ENCODE data around the gene LRATD1.
"Not testable (repeated sequence)": the region's sequence is repeated elsewhere in the genome, so short reads cannot be mapped to it uniquely, and the experiment has no call there.

Gene LRATD1, protein sequence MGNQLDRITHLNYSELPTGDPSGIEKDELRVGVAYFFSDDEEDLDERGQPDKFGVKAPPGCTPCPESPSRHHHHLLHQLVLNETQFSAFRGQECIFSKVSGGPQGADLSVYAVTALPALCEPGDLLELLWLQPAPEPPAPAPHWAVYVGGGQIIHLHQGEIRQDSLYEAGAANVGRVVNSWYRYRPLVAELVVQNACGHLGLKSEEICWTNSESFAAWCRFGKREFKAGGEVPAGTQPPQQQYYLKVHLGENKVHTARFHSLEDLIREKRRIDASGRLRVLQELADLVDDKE

DNA sequence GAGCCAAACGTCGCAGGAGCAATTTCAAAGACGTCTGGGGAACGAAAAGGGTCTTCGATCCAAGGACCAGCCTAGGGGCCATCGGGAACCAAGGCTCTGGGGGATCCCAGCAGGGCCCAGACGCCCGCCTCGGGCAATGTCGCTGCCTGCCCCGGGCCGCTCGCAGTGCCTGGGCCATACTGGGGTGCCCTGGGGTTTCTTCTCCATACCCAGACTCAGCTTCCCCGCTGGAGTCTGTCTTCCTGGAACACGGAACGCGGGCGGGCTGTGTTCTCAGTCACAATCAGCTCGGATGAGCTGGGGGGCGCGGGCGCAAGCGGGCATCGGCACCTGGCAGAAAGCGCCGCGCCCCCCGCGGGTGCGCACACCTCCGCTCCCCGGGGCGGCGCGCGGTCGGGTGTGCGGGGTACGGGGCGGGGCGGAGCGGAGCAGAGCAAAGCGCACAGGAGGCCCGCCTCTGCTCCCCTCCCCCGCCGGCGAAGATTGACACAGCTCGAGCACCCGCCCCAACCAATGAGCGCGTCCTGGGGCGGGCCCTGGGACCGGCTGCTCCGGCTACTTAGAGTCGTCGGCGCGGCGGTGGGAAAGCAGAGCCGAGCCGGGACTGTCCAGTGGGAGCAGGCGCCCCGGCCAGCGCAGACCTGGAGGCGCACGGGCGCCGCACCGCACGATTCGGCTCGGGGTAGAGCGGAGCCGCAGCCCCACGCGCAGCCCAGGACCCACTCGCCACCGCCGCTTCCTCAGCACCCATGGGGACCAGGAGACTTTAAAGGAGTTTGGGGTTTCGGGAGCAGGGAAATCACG lies at the start of gene LRATD1:
Gene LRATD1 (plus strand): TSS at position 585 of the 804 bp plus-strand sequence. CDS start 1,263 bp downstream, outside the sequence.
- DNase-seq: peak; percentile 82 to 84

DNA sequence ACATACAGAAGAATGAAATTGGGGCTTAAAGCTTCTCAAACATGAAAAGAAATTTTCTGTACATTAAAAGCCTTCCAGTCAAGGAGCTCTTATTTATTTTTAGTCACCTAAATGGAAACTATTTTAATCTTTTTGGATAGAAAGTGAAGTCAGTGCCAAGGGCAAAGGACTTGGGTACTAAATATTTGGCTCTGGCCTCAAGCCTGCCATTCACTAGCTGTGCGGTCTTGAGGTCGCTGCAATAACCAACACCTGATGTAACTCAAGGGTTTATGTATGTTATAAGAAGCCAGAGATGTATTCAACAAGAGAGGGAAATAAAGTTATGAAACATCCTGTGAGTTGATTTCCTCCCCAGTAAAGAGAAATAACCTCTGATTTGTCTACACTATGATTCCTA lies 49.5 kb upstream of the LRATD1 start:
- DNase-seq: no peak

DNA sequence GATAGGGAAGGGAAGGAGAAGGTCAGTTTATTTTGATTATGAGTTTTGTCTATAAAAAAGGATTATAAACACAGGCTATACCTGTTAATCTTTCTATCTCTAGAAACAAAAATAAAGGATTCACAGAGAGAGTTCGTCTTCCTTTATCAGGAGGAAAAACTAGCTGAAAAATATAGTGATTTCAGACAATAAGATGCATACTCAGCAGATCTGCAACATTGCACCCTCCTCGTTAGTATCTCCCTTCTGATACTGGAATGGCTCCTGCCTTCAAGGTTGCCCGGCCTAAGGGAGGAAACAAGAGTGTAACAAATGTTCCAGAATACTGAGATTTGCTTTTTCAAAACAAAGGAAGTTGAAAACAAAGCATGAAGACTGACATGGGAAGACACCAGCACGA lies 48.7 kb upstream of the LRATD1 start:
- no peak for DNase-seq

DNA sequence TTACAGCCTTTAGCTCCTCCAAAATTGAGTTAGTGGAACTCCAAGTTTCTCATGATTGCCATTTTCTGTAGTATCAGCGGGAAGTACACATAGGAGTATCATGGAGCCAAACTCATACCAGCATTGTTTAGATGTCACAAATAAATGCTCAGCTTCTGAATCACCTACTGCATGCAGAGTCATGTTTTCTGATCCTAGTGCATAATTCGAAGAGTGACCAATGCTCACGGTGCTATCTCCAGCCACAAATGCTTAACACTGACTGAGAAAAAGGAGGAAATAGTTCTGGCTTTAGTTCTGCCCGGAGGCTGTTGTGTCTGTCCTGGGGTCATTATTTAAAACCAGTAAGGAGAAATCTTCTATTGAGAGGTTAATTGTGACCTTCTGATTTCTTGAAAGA lies 45.4 kb upstream of the LRATD1 start:
- no peak for DNase-seq

DNA sequence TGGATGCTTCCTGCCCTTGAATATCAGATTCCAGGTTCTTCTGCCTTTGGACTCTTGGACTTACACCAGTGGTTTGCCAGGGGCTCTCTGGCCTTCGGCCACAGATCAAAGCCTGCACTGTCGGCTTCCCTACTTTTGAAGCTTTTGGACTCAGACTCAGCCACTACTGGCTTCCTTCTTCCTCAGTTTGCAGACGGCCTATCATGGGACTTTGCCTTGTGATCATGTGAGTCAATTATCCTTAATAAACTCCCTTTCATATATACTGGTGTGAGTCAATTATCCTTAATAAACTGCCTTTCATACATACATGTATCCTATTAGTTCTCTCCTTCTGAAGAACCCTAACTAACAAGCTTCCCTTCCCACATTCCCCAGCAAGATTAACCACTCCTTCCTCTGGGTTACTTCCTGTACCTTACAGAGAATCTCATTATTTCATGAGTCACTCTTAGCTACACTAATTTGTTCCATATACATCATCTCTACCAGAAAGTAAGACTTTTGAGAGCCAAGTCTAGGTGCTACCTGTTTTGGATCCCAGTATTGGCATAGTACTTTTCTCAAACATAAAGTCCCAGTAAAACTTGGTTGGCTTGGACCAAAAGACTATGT lies 31.3 kb upstream of the LRATD1 start:
- no peak for DNase-seq

DNA sequence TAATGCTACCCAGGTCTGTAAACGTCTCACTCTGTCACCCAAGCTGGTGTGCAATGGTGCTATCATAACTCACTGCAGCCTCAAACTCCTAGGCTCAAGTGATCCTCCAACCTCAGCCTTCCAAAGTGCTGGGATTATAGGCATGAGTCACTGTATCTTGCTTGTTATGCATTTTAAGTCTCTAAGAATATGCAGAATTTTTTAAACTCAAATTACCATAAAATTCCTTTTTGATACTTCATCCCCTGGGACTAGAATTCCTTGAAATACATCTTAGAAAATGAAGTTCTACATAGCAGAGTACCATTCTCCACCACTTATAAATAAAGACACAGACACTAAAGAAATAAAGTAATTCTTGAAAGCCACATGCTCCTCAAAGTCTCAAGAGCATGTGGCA lies 30.2 kb upstream of the LRATD1 start:
- no peak for DNase-seq

DNA sequence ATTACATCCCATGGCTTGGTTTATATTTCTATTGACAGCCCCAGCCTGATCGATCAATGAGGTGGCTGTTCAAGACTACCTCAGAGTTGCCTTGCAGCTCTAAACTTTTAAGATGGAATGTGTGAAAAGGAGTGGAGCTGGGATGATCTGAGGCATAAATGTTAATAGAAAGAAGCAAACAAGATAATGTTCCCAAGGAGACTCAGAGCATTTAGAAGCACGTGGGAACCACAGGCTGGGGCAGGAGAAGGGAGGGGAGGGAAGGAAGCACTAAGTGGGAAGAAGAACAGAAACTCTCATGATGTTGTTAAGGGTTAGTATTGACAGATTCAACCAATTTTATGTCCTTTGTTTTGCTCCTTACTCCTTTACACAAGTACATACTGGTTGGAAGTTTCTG lies 28.8 kb upstream of the LRATD1 start:
- DNase-seq: no peak

DNA sequence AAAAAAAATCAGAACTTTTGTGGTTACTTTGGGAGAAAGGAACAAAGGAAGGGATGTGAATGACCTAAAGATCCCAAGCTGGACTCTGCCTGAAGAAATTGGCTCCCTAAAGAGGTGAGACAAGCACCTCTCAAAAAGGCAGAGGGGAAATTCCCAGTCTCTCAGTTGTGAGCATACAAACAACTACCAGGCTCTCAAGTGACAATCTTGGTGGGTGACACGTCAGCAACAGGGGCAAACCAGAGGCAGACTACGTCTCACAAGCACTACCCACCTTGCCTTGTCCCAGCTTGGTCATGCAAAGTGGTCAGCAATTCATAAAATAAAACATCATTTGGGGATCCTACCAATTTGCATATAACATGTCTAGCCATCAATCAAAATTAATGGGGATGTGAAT lies 24.3 kb upstream of the LRATD1 start:
- no peak for DNase-seq

DNA sequence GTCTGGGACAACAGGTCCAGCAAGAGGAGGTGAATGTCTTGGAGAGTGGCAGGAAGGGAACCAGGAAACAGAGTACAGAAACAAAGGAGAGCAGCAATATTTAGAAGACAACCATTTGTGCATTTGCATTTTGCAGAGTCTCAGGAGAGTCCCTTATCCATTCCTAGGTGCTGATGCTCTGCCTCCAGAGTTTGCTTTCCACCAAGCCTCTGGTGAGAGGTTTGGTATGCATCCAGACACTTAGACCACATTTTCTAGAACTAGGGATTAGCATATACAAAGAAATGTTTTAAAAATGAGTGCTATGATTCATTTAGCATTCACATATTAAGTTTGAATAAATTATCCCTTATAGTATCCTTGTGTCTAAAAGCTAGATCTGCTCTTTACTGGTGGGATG lies 18.5 kb upstream of the LRATD1 start:
- DNase-seq: no peak

DNA sequence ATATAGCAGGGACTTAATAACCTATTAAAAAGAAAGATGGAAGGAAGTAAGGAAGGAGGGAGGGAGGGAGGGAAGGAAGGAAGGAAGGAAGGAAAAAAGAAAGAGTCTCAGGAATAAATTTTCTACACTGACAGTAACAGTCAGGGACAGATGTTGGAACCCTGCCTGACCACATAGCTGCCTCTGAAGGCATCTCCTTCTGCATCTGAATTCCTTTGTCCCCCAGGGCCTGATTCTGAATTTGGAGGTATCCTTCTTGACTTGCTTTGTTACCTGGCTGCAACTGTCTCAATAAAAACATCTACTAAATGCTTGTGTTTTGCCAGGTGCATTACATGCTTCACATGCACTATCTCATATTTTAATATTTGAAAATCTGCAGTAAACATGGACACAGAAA lies 17.4 kb upstream of the LRATD1 start:
- no peak for DNase-seq

DNA sequence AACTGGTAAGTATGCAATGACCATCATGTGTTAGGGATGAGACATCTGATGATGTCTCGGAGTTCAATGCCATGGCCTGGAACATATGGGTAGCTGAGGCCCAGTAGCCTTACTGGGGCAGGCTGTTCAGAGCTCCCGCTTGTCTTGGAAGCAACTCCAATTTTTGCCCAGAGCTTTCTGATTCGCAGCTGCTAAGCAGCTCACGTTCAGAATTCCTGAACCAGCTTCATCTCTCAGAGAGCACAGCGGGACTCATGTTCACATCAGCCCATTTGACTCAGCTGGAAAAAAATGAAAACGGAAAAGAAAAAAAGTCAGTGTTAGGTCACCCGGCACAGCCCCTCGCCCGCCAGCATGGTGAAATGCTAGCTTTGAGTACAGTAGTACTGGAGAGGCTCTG lies 16.8 kb upstream of the LRATD1 start:
- no peak for DNase-seq

DNA sequence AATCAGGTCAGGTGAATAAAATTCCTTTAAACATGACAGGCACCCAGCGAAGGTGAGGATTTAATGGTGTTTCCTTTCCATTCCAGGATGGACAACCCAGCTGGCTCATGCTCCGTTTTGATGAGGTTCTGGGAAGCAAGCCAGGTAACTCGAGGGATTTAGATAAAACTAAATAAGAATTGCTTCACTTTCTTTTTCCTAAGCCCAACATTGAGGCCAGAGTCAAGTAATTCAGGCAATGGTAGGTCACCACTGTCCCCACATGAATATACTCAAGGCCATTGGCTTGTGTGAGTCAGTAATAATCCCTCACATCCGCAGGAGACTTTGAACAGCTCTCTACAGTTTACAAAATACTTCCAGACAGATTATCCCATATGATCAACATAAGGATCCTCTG lies 16.2 kb upstream of the LRATD1 start:
- DNase-seq: no peak

DNA sequence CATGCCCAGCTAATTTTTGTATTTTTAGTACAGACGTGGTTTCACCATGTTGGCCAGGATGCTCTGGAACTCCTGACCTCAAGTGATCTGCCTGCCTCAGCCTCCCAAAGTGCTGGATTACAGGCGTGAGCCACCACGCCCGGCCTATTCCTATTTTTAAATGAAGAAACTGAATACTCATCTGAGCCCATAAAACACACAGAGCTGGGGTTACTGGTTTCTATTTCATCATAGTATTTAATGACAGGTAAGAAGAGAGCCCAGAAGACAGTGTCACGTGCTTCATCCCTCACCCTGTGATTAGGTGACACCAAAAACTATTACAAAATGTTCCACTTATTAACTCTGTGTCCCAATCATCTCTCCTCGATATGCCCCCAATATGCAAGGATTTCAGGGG lies 15.6 kb upstream of the LRATD1 start:
- no peak for DNase-seq

DNA sequence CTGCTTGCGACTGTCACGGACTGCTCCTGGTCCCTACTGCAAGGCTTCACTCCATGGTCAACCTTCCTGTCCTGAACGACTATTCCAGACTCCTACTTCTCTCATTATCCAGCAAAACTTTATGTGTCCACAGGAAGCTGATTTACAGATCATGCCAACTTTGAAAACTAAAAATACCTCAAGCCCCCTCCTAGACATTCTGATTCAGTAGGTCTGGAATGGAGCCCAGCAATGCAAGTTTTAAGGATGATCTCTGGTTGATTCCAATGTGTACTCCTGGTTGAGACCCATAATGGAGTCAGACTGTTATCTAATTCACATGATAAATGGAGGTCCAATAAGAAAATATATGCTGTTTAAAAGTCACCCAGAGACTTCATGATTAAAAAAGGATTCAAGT lies 13.1 kb upstream of the LRATD1 start:
- no peak for DNase-seq

DNA sequence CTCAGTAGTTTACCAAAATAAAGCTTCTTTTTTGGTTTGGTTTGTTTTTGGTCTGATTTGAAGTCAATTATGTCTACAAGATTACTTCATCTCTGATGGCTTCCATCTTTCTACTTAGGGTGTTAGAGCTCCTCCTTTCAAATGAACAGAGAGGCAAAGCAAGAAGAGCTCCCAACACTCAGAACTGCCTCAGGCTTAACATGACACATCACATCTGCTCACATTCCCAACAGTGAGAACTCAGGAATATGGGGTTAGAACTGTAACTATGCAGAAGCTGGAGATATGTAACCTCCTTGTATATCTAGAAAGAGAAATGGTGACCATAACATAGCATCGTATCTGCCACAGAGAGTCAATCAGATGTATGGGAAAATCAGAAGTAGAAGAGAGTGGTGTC lies 11.4 kb upstream of the LRATD1 start:
- DNase-seq: no peak

DNA sequence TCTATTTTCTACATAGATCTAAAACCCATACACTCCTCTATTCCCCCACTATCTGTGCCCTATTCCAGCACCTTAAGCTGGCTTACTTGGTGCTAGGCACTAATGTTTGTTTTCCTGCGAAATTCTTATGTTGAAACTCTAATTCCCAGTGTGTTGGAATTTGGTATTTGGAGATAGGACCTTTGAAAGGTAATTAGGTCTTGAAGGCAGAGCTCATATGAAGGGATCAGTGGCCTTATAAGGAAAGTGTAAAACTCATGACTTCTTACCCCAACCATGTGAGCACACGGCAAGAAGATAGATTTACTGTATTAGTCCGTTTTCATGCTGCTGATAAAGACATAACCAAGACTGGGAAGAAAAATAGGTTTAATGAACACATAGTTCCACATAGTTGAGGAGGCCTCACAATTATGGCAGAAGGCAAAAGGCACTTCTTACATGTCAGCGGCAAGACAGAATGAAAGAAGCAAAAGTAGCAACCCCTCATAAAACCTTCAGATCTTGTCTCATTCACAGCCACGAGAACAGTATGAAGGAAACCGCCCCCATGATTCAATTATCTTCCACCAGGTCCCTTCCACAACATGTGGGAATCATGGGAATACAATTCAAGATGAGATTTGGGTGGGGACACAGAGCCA lies 10.5 kb upstream of the LRATD1 start:
- no peak for DNase-seq

DNA sequence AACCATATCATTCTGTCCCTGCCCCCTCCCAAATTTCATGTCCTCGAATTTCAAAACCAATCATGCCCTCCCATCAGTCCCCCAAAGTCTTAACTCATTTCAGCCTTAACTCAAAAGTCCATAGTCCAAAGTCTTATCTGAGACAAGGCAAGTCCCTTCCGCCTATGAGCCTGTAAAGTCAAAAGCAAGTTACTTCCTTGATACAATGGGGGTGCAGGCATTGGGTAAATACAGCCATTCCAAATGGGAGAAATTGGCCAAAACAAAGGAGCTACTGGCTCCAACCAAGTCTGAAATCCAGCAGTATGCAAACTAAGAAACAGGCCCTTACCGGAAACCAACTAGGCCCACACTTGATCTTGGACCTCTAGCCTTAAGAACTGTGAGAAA lies 10.0 kb upstream of the LRATD1 start:
- not testable (repeated sequence) for DNase-seq

DNA sequence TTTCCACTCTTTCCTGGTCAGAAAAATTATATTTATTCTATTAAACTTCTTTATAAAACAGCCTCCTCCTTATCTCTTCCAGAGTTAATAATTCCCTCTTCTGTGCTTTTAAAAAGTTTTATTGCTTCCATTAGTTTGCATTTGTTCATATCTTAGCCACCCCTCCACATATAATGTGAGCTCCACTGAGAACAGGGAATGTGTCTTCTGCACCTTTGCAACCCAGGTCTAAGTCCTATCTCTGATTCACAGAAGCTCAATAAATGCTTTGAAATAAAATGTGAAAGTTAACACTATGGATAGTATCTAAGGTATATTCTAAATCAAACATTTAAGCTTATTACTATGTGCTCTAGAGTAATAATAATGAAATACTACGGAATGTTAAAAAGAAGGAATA lies 9.3 kb upstream of the LRATD1 start:
- DNase-seq: no peak

DNA sequence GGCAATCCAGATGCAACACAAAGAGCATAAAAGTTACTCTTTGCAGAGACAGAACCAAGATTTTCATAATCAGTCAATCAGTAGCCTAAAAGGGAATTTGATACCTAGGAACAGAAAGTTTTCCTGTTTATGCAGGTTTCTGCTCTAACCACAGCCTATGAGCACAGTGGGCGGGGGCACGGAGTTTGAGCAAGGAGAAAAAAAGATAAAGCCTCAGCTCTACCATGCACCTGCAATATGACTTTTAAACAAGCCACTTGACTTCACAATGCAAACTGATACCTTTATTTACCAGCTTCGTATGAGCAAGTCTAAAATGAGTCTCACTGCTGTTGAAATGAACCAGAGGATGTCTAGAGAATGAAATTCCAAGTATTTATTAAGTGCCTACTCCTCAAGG lies 5.6 kb upstream of the LRATD1 start:
- DNase-seq: no peak

DNA sequence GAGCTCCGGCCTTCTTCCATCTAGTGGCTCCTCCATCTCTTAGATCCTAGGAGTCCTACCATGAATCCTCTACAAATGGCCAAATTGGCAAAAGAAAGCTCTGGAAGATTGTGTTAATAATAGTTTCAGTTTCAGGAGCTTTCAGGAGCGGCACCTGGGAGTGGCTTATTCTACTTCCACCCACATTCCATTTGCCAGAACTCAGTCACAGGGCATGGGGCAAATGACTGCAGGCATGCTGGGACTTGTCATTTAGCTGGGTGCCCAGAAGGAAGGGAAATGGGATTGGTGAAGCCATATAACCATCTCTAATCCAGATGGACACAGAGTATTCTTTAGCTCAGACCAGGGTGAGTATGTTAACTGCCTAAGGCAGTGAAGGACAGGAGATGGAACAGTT lies 3.6 kb upstream of the LRATD1 start:
- no peak for DNase-seq

DNA sequence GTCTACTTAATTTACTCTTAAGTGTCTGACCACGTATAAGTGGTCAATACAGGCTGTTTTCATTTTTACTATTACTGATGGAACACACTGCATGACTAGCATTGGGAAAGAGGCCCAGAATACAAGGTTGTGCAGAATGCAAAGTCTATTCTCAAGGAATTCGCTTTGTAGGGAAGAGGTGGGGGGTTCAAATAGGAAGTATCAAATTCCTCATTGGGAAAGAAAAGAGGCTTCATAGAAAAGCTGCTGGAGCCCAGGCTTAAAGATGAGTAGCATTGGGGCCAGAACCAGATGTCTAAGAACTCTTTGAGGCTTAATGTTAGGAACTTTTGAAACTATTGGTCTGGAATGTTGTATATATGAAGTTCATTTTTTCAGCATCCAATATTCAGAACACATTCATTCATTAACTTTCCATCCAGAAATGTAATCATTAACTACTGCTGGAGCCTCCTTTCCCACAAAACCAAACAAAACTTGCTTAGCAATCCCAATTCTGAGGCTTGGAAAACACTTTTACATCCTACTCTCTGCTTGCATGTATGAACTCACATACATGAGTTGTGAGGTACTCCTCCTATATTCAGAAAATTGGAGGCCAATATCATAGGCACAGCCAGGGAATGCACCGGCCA lies 994 bp upstream of the LRATD1 start:
- no peak for DNase-seq

DNA sequence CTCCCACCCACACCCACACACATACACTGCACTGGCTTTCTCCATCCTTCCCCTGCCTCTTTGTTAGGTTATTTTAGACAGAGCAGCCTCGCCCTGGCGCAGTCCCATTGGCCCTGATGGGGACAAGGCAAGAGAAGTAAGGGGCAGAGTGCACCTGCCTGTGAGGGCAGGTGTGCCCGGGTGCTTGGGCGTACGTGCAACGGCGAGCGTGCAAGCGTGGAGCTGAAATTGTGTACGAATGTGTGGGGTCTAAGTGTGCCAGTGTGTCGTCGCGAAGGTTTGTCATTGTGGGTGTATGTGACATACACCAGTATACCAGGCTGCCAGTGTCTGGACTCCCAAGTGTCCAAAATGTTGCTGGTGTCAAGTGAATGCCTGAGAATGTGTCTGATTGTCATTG lies 544 bp downstream of the LRATD1 start:
- DNase-seq: no peak

DNA sequence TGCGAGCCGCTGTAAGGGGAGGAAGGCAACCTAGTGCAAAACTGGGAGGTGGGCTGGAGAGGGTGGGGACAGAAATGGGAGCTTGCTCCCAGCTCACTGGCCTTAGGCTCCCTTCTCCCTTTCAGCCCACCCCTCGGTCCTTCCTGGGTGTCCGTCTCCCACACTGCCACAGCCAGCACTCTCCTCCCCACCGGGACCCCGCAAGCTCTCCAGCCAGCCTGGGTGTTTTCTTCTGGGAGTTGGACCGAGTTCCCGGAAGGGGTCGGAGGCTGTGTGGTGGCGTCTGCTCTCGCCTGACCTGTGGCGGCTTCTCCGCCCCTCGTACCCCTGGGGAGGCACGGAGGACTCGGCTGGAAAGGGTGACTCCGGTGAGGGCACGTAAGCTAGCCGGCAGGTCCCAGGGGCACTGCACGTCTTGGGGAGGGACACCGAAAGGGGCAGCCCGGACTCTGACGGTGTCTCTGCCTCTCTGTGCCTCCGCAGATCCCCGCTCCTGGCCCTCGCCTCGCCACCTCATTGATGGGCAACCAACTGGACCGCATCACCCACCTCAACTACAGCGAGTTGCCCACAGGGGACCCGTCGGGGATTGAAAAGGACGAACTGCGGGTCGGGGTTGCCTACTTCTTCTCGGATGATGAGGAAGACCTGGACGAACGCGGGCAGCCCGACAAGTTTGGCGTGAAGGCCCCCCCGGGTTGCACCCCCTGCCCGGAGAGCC lies 1.1 kb downstream of the LRATD1 start:
- no peak for DNase-seq

All from NCI-H1930 (cell line).